Activated CD4-positive, alpha-beta T cell treated with anti-CD3 and anti-CD28 coated beads, Interleukin-2, amount 50 U/mL, for 4 hours (primary cell): ENCODE measurements around the gene DPP10.
"Not testable (repeated sequence)": the region's sequence is repeated elsewhere in the genome, so short reads cannot be mapped to it uniquely, and the experiment has no call there.

Source experiments
- DNase-seq, 2 experiments: peaks; one replicate each; pipeline ENCODE4 v3.0.0-alpha.2; 2020

Gene DPP10

GRCh38 chr2:115305712-115306111 is 863.3 kb downstream of the DPP10 start:
- DNase-seq, result no peak

- no peak for DNase-seq
Observed at GRCh38 chr2:115314119-115314518, 871.7 kb downstream of the DPP10 start.

GRCh38 chr2:115327061-115327460 is 884.6 kb downstream of the DPP10 start:
- no peak for DNase-seq

GRCh38 chr2:115359550-115359949 is 917.1 kb downstream of the DPP10 start:
- DNase-seq, result no peak

- DNase-seq, result no peak
Observed at GRCh38 chr2:115364093-115364492, 921.7 kb downstream of the DPP10 start.

GRCh38 chr2:115369400-115369799 is 927.0 kb downstream of the DPP10 start:
- DNase-seq, result no peak

GRCh38 chr2:115374981-115375380 is 932.5 kb downstream of the DPP10 start:
- no peak for DNase-seq

GRCh38 chr2:115384399-115384798 is 942.0 kb downstream of the DPP10 start:
- no peak for DNase-seq

GRCh38 chr2:115386465-115386864 is 944.0 kb downstream of the DPP10 start:
- no peak for DNase-seq

- no peak for DNase-seq
Observed at GRCh38 chr2:115389024-115389423, 946.6 kb downstream of the DPP10 start.

GRCh38 chr2:115389898-115390565 is 947.6 kb downstream of the DPP10 start:
- DNase-seq, result no peak

GRCh38 chr2:115396579-115396978 is 954.1 kb downstream of the DPP10 start:
- DNase-seq, result no peak

- no peak for DNase-seq
Observed at GRCh38 chr2:115400940-115401339, 958.5 kb downstream of the DPP10 start.

GRCh38 chr2:115412501-115412900 is 970.1 kb downstream of the DPP10 start:
- no peak for DNase-seq

- no peak for DNase-seq
Observed at GRCh38 chr2:115413791-115414190, 971.4 kb downstream of the DPP10 start.

GRCh38 chr2:115414466-115414865 is 972.0 kb downstream of the DPP10 start:
- no peak for DNase-seq

GRCh38 chr2:115422004-115422634 is 979.7 kb downstream of the DPP10 start:
- no peak for DNase-seq

GRCh38 chr2:115427436-115427835 is 985.0 kb downstream of the DPP10 start:
- DNase-seq, result no peak

- not testable (repeated sequence) for DNase-seq
Observed at GRCh38 chr2:115440746-115441145, 998.3 kb downstream of the DPP10 start.

- no peak for DNase-seq
Observed at GRCh38 chr2:115443539-115444185, 1001.2 kb downstream of the DPP10 start.

- no peak for DNase-seq
Observed at GRCh38 chr2:115460008-115460407, 1017.6 kb downstream of the DPP10 start.

- no peak for DNase-seq
Observed at GRCh38 chr2:115480741-115481140, 1038.3 kb downstream of the DPP10 start.

GRCh38 chr2:115481842-115482241 is 1039.4 kb downstream of the DPP10 start:
- DNase-seq, result no peak

GRCh38 chr2:115483666-115484065 is 1041.2 kb downstream of the DPP10 start:
- no peak for DNase-seq
